Activated T-cell treated with anti-CD3 and anti-CD28 coated beads, Interleukin-2, amount 50 U/mL, for 48 hours (primary cell): ENCODE results near the gene MORN5.

Experiments used
- DNase-seq, 2 experiments: peaks; one replicate each; pipeline ENCODE4 v3.0.0-alpha.2; 2020

The MORN5 gene

DNA sequence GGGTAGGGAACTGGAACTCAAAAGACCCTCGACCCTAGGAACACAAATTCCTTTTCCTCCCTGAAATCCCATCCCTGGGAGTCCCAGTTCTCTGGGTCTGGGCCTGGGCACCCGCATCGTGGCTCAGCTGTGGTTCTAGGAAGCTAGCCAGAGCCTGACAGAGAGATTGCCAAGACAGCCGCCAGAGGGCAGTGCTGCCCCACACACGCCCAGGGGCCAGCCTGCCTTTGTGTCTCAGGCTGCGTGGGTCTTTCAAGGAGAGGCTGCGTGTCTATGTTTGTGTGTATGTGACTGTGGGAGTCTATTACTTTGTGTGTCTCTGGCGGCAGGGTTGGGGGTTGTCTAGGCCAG is 34.6 kb upstream of the MORN5 start:
- DNase-seq: peak; percentile 87 to 89

DNA sequence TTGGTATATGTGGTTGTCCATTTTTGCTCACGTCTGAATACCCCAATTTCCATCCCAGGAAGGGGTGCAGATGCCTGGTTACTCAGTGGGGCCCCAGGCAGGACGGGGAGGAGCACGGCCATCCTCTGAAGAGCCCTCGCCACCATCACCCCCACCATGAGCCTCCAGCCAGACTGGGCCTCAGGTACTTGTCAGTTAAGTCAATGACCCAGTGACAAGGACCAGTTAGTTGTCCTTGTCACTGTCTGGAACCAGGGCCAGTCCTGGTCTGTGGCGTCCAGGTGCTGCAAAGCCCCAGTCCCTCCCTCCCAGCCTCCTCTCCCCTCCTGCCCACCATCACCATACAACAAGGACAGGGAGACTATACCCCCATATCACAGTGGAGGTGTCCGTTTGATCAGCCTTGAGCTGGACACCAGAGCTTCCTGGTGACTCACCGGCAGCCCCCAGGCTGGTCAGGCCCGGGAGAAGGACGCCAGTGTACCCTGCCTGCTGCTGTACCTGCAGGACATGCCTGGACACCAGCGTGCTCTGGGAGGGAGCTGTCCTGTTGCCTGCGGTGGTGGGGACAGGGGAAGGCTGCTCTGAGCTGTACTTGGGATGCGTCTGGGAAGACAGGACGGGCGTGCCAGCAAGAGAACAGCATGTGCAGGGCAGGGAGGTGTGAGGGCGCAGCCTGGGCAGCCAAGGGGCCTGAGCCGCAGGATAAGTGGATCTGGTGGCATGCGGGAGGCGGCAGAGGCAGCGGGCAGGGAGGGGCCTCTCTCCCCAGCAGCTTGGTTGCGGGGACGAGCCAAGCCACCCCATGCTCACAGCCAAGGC is 34.0 kb upstream of the MORN5 start:
- no peak for DNase-seq

- peak; percentile 37 to 39 for DNase-seq
These were observed 33.1 kb upstream of the MORN5 start for GRCh38 chr9:122126331-122127261.

GRCh38 chr9:122127396-122127798 is 32.3 kb upstream of the MORN5 start:
- peak in 1 of 2 experiments; percentile 39 for DNase-seq

GRCh38 chr9:122128007-122128968 is 31.4 kb upstream of the MORN5 start:
- no peak for DNase-seq

DNA sequence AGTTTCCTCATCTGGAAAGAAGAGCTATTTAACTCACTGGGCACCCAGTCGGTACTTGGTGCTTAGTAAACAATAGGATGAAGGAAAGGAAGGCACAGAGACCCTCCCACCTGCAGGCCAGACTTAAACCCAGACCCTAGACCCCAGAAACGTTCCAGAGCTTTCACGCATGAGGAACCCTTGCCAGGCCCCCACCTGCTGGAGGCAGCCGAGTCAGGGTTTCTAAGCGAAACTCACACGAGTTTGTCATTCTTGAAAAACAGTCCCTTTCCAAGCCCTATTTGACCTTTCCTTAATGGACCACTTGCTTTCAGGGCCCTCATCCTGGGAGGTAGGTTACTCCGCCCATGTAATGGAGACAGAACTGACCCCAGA is 30.8 kb upstream of the MORN5 start:
- DNase-seq: no peak

DNA sequence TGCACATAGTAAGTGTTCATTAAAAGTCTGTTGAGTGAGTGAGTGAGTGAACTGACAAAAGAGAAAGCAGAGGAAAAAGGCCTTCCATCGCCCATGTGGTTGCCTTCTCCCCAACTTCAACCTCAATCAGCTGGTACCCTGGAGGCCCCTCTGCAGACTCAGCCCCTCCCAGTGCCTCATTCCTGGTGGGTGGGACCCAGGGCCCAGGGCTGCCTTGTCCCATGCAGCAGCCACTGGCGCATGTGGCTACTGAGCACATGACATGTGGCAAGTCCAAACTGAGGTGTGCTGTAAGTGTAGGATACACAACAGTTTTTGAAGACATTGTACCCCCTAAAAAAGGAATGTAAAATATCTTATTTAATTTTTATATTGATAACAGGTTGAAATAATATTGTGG is 29.7 kb upstream of the MORN5 start:
- DNase-seq: no peak

- DNase-seq: no peak
These were observed 28.9 kb upstream of the MORN5 start for GRCh38 chr9:122130837-122131236.

GRCh38 chr9:122131401-122132001 is 28.2 kb upstream of the MORN5 start:
- no peak for DNase-seq

GRCh38 chr9:122132539-122132938 is 27.2 kb upstream of the MORN5 start:
- no peak for DNase-seq

DNA sequence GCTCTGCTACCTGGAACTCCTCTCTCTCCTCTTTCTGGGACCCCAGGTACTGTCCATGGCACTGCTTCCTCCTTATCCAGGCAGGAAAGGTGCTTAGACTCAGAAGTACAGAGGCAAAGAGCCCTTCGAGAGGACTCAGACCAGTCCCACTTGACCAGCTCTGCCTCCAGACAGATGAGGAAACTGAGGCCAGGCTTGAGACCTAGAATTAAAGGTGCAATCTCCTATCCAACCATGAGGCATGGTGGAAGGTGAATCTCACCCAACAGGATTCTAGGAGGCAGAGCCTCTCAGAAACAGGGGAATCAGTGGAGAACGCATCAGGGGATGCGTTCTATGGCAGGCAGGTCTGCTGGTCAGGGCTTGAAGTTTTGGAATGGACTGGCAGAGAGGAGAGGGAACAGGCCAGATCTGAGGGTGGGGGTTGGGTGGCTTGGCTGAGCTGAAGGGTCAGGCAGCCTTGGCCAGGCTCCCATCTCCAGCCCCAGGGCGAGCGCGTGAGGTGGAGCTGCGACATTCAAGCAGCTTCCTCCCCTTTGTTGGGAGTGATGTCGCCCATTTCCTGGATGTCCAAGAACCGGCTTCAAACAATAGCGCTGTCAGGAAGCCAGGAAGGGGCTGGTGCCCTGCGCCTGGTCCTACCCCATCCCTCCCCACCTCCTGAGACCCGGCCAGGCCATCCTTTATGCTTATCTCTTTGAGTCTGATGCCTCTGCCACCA is 26.3 kb upstream of the MORN5 start:
- no peak for DNase-seq

- no peak for DNase-seq
These were observed 25.6 kb upstream of the MORN5 start for GRCh38 chr9:122133984-122134535.

GRCh38 chr9:122134822-122135528 is 24.7 kb upstream of the MORN5 start:
- DNase-seq: no peak

DNA sequence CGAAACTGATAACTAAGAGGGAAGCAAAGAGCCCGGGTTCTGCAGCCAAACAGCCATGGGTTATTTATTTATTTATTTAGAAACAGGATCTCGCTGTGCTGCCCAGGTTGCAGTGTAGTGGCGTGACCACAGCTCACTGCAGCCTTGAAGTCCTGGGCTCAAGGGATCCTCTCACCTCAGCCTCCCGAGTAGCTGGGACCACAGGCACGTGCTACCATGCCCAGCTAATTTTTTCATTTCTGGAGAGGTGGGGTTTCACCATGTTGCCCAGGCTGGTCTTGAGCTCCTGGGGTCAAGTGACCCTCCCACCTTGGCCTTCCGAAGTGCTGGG is 24.2 kb upstream of the MORN5 start:
- no peak for DNase-seq

DNA sequence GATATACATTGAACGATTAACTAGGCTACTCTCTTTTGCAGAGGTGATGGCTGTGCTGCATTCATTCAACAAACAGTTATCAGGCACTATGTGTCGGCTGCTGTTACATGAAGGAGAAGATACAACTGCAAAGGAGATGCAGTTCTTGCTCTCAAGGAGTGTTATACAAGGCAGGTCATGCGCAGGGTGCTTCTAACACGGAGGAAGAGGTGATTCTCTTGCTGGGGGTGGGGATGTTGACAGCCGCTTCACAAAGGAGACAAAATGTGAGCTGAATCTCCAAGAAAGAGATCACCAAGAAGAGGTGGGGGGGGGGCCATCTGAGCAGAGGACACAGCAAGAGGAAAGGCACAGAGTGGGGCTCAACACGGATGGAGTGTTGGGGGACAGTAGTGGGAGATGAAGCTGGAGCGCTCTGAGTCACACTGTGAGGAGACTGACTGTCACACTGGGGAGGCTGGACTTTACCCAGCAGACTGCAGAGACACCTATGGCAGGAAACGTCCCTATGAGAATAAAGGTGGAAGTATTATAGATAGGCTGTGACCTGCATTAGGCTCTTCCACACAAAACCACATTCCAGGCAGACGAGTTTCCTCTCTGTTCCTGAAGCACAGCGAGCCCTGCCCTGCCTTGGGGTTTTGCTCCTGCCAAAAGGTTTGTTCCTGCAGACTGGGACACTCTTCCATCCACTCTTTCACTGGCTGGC is 21.0 kb upstream of the MORN5 start:
- DNase-seq: no peak

- no peak for DNase-seq
These were observed 19.1 kb upstream of the MORN5 start for GRCh38 chr9:122140368-122141193.

GRCh38 chr9:122141671-122142070 is 18.0 kb upstream of the MORN5 start:
- no peak for DNase-seq

DNA sequence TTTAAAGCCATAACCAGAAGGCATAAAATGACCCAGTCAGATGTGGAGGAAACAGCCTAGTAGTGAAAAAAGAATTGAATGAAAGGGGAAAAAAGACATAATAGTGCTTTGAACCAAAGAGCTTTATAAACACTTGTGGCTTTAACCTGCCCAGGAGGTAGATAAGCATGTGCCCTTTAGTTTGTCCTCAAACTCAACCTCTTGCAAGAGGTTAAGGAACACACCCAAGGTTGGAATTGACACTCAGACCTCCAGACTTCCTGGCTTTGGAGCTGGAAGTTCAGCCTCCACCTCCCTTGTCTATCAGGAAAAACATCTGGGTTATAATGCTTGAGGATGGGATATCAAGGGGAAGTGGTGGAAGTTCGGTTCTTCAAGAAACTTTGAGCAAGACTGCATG is 16.4 kb upstream of the MORN5 start:
- DNase-seq: no peak

DNA sequence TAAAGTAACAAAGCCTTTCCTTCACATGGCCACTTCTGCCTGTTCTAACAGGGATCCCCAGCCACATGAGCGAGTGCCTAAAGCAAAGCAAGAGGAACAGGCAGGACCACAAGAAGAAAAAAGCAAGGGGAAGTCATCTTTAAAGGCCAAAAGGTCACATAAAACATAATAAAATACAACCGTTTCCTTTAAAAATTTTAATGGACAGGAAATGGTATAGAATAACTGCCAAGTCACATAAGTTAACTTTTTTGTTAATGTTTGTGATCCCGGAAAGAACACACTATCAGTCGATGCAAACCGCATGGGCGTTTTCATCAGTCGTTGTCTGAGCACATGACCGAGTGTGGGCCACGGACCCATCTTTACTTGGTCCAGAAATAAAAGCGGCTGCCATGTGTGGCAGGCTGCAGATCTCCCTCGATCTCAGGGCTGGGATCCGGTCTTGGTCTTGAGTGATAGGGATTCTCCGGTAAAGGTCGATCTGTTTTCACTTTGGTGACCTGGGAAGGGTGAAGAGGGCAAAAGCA is 15.8 kb upstream of the MORN5 start:
- no peak for DNase-seq
